Choroid plexus epithelial cell (primary cell): Measurements from ENCODE around the gene LRCH2.

Experiments
- DNase-seq: peaks from one replicate; pipeline ENCODE4 v3.0.0-alpha.2; 2010; ENCODE audit warnings: low read depth
- H3K4me3 ChIP-seq: 2 replicates; pipeline ENCODE4 v1.5.1; 2011; ENCODE audit warnings: low read depth, mild to moderate bottlenecking, control low read depth, low read length, moderate library complexity
- TF ChIP-seq, protein P1 (sequence below): conservative IDR thresholded peaks from 2 replicates; pipeline ENCODE4 v1.5.1; 2011; ENCODE audit warnings: low read depth, mild to moderate bottlenecking, control low read depth, inconsistent platforms, low read length, moderate library complexity

Gene LRCH2

DNA sequence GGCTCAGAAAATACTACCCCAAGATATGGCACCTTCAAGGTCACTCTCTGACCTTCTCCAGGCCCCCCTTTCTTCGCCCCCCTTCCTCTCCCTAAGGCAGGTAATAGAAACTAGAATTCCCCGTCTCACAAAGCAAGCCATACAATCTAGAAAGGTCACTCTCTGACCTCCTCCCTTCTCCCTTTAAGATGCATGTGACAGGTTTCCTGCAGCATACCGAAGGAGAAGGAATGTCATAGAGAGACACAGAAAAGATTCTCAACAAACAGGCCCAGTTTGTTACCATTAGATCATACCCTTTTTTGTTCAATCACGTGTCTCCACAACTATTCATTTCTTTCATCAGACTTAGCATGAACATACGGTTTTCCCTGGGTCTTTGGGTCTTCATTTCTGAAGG is 95.9 kb downstream of the LRCH2 start:
- DNase-seq: no peak
- H3K4me3 ChIP-seq: no peak overlapping the region
- TF ChIP-seq, protein P1, sequence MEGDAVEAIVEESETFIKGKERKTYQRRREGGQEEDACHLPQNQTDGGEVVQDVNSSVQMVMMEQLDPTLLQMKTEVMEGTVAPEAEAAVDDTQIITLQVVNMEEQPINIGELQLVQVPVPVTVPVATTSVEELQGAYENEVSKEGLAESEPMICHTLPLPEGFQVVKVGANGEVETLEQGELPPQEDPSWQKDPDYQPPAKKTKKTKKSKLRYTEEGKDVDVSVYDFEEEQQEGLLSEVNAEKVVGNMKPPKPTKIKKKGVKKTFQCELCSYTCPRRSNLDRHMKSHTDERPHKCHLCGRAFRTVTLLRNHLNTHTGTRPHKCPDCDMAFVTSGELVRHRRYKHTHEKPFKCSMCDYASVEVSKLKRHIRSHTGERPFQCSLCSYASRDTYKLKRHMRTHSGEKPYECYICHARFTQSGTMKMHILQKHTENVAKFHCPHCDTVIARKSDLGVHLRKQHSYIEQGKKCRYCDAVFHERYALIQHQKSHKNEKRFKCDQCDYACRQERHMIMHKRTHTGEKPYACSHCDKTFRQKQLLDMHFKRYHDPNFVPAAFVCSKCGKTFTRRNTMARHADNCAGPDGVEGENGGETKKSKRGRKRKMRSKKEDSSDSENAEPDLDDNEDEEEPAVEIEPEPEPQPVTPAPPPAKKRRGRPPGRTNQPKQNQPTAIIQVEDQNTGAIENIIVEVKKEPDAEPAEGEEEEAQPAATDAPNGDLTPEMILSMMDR: no peak

DNA sequence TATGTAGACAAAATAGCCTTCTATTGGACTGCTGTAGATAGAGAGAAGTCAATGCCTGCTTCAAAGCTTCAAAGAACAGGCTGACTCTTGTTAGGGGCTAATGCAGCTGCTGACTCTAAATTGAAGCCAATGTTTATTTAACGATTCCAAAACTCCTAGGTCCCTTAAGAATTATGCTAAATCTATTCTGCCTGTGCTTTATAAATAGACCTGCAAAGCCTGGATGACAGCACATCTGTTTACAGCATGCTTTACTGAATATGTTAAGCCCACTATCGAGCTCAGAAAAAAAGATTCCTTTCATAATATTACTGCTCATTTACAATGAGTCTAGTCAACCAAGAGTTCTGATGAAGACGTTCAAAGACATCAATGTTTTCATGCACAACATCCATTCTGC is 99.5 kb downstream of the LRCH2 start:
- no peak for DNase-seq
- H3K4me3 ChIP-seq: no peak overlapping the region
- TF ChIP-seq, protein P1: no peak

GRCh38 chrX:115112411-115112810 is 121.5 kb downstream of the LRCH2 start:
- no peak for DNase-seq
- H3K4me3 ChIP-seq: no peak overlapping the region
- TF ChIP-seq, protein P1: no peak

DNA sequence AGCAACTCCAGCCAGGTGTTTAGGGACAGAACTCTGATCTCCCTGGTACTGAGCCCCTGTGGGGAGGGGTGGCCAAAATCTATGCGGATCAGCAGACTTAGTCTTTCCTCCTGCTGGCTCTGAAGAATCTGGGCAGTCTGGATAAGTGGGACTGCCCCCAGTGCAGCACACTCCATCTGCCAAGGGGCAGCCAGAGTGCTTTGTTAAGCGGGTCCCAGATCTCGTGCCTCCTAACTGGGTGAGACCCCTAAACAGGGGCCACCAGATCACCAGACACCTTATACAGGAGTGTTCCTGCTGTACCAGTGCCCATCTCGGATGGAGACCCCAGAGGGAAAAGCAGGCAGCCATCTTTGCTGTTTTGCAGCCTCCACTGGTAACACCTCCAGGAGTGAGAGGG is 135.0 kb downstream of the LRCH2 start:
- TF ChIP-seq, protein P1: no peak
- no peak overlapping the region for H3K4me3 ChIP-seq
- DNase-seq: no peak

DNA sequence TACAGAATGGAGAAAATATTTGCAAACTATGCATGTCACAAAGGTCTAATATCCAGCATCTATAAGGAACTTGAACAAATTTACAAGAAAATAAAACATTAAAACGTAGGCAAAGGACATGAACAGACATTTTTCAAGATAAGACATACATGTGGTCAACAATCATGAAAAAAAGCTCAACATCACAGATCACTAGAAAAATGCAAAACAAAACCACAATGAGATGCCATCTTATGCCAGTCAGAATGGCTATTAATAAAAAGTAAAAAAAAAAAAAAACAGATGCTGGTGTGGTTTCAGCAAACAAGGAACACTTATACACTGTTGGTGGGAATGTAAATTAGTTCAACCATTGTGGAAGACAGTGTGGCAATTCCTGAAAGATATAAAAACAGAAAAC is 140.7 kb downstream of the LRCH2 start:
- no peak for DNase-seq
- no peak overlapping the region for H3K4me3 ChIP-seq
- TF ChIP-seq, protein P1: no peak

DNA sequence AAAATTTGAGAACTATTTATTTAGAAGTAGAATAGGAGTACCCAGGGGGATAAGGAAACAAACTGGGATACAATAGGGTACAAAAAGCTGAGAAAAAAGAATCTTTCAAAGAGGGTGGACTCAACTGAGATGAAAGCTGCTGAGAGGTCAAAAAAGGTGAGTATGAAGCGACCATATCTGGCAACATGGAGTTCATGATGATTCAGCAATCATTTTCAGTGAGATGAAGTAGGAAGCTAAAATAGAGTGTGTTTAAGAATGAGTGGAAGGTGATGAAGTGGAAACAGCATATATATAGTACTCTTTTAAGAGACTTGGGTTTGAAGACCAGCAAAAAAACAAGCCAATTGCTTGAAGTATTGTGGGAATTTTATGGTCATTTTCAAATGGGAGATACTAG is 144.5 kb downstream of the LRCH2 start:
- TF ChIP-seq, protein P1: no peak
- no peak for DNase-seq
- H3K4me3 ChIP-seq: no peak overlapping the region

GRCh38 chrX:115068896-115069295 is 165.0 kb downstream of the LRCH2 start:
- DNase-seq: no peak

More at GRCh38 chrX:115068896-115069295, 165.0 kb downstream of the LRCH2 start:
- TF ChIP-seq, protein P1: no peak
- H3K4me3 ChIP-seq: no peak overlapping the region
